Measurements from ENCODE around the gene TUBGCP3.
"Not testable (repeated sequence)": the region's sequence is repeated elsewhere in the genome, so short reads cannot be mapped to it uniquely, and the experiment has no call there.

- not testable (repeated sequence) for TF ChIP-seq RAD21 (conservative IDR thresholded peaks at IDR 0.05); CTCF (IDR thresholded peaks at IDR 0.05; ENCODE audit: poor library complexity, severe bottlenecking)
Measured at GRCh38 chr13:112630226-112630625, 42.3 kb upstream of the TUBGCP3 start.
